Measurements from ENCODE around the gene PMIS2. TPM values are rescaled to one million over a fixed set of nuclear protein-coding genes. Genes with fewer than 3 reads are reported as not detected.

PMIS2 gene
- total RNA-seq, 1 experiment from 2014 or later = not detected

GRCh38 chr19:35559281-35559659 lies 26.7 kb upstream of the PMIS2 start:
- no peak overlapping the region for H3K27ac ChIP-seq (ENCODE audit: low read length)
- CTCF ChIA-PET = no interaction called here
- no peak for DNase-seq (ENCODE audit: low read depth, low spot score)
- POLR2A ChIA-PET = no interaction called here
- TF ChIP-seq CTCF (IDR thresholded peaks at IDR 0.05) (no peak), POLR2AphosphoS5 (IDR thresholded peaks at IDR 0.05; ENCODE audit: low read depth, low read length) (no peak), TCF7L2 (IDR thresholded peaks at IDR 0.05; ENCODE audit: low read depth, low read length) (no peak), SIN3A (IDR thresholded peaks at IDR 0.05; ENCODE audit: borderline replicate concordance, insufficient read depth, low read depth, low read length) (no peak), REST (IDR thresholded peaks at IDR 0.05; ENCODE audit: insufficient read depth in 1 of 2, low read depth in 2 of 2, low read length in 1 of 2) (no peak)
- no peaks in the 10 kb centered on the region for H3K36me3 ChIP-seq (ENCODE audit: control insufficient read depth, insufficient read depth, low read length)
- no peak overlapping the region for H3K4me3 ChIP-seq (ENCODE audit: low read depth in 2 of 2, low read length in 2 of 2)
- intact Hi-C loops (cut with micrococcal nuclease; ENCODE audit: unreplicated experiment) (loop anchor here (10.0 kb wide), 1 partner anchor 156 kb away; the partner anchor contains the start of gene KMT2B), in situ Hi-C loops (cut with HindIII; ENCODE audit: low pct_unique_long_range_greater_than_20kb, low sequenced_read_pairs) (no loop called here)
- no TSS peak for BruUV-seq (replicated peaks)
- no peaks in the 10 kb centered on the region for H3K9me3 ChIP-seq (ENCODE audit: control insufficient read depth, insufficient read depth, low read depth, low read length)
- no peak for ATAC-seq
- peaks cover 6% of the 10 kb centered on the region; the same call in 1 of the 2 replicates for H3K4me1 ChIP-seq (ENCODE audit: control insufficient read depth, insufficient read depth, low read length)
- peaks cover 8% of the 10 kb centered on the region; the same call in 1 of the 2 replicates for H3K27me3 ChIP-seq (ENCODE audit: control insufficient read depth, insufficient read depth, low read length)

- ChIA-PET POLR2A (no interaction called here), CTCF (no interaction called here)
- TF ChIP-seq CTCF (IDR thresholded peaks at IDR 0.05) = no peak
- TF ChIP-seq SIN3A (IDR thresholded peaks at IDR 0.05; ENCODE audit: borderline replicate concordance, insufficient read depth, low read depth, low read length) = no peak
- no peak for TF ChIP-seq TCF7L2 (IDR thresholded peaks at IDR 0.05; ENCODE audit: low read depth, low read length)
- no peak for TF ChIP-seq POLR2AphosphoS5 (IDR thresholded peaks at IDR 0.05; ENCODE audit: low read depth, low read length)
- no peak for TF ChIP-seq REST (IDR thresholded peaks at IDR 0.05; ENCODE audit: insufficient read depth in 1 of 2, low read depth in 2 of 2, low read length in 1 of 2)
- no peak for DNase-seq (ENCODE audit: low read depth, low spot score)
- Histone ChIP-seq H3K4me3 (ENCODE audit: low read depth in 2 of 2, low read length in 2 of 2) (no peak overlapping the region), H3K4me1 (ENCODE audit: control insufficient read depth, insufficient read depth, low read length) (peaks cover 6% of the 10 kb centered on the region; the same call in 1 of the 2 replicates), H3K9me3 (ENCODE audit: control insufficient read depth, insufficient read depth, low read depth, low read length) (no peaks in the 10 kb centered on the region), H3K36me3 (ENCODE audit: control insufficient read depth, insufficient read depth, low read length) (no peaks in the 10 kb centered on the region), H3K27me3 (ENCODE audit: control insufficient read depth, insufficient read depth, low read length) (peaks cover 8% of the 10 kb centered on the region; the same call in 1 of the 2 replicates), H3K27ac (ENCODE audit: low read length) (no peak overlapping the region)
- intact Hi-C loops (cut with micrococcal nuclease; ENCODE audit: unreplicated experiment) = loop anchor here (10.0 kb wide), 1 partner anchor 155 kb away; the partner anchor contains the start of gene KMT2B
- no TSS peak for BruUV-seq (replicated peaks)
- in situ Hi-C loops (cut with HindIII; ENCODE audit: low pct_unique_long_range_greater_than_20kb, low sequenced_read_pairs) = no loop called here
- ATAC-seq = no peak
Observed at GRCh38 chr19:35559781-35560180, 26.2 kb upstream of the PMIS2 start.

Data from Panc1 (cell line).